Upper lobe of left lung (tissue), 6 donors: ENCODE measurements around the gene EGFL7. TPM values are rescaled to one million over a fixed set of nuclear protein-coding genes. Genes with fewer than 3 reads are reported as not detected.

Experiments
- ATAC-seq, 2 donors: fragments of 200-7000 bp; cut with Tn5 transposase; one replicate each; pipeline ENCODE4 v1.9.1; 2022; ENCODE audit warnings: mild to moderate bottlenecking in 2 of 2, moderate library complexity in 2 of 2; ENCODE audit not compliant: low FRiP score in 2 of 2
- DNase-seq, 2 donors: peaks; one replicate each; pipeline ENCODE4 v3.0.0-alpha.2; 2019 to 2020
- H3K27ac ChIP-seq, 4 donors: fragments of 200-600 bp; sonication (generic); one replicate each; pipeline ENCODE4 v1.5.1; 2016 to 2019
- H3K27me3 ChIP-seq, 4 donors: fragments of 200-600 bp; sonication (generic); one replicate each; pipeline ENCODE4 v1.5.1; 2017 to 2019
- H3K36me3 ChIP-seq, 4 donors: fragments of 200-600 bp; sonication (generic); one replicate each; pipeline ENCODE4 v1.5.1; 2016 to 2019
- H3K4me1 ChIP-seq, 4 donors: fragments of 200-600 bp; sonication (generic); one replicate each; pipeline ENCODE4 v1.5.1; 2018 to 2019
- H3K4me3 ChIP-seq, 4 donors: fragments of 200-600 bp; sonication (generic); one replicate each; pipeline ENCODE4 v1.5.1; 2017 to 2019; ENCODE audit warnings: mild to moderate bottlenecking in 2 of 4, moderate library complexity in 1 of 4
- H3K9me3 ChIP-seq, 4 donors: fragments of 200-600 bp; sonication (generic); one replicate each; pipeline ENCODE4 v1.5.1; 2018 to 2019
- CTCF ChIP-seq, 6 experiments: fragments of 450-650 bp in 4 of 6; fragments of 200-600 bp in 2 of 6; sonication (generic) in 2 of 6; IDR thresholded peaks; one replicate each; pipeline ENCODE4 v1.5.1; 2016 to 2019; ENCODE audit warnings: antibody characterized with exemption in 6 of 6
- EP300 ChIP-seq, 4 donors: sonication (generic); formaldehyde crosslinking; IDR thresholded peaks; one replicate each; pipeline ENCODE4 v1.5.1; 2017; ENCODE audit warnings: antibody characterized with exemption in 4 of 4, control low read depth in 2 of 4
- POLR2A ChIP-seq, 4 donors: fragments of 450-650 bp; IDR thresholded peaks; one replicate each; pipeline ENCODE4 v1.5.1; 2016 to 2017; ENCODE audit warnings: antibody characterized with exemption in 4 of 4, mild to moderate bottlenecking in 2 of 4
- POLR2AphosphoS5 ChIP-seq, 2 donors: sonication (generic); formaldehyde crosslinking; IDR thresholded peaks; one replicate each; pipeline ENCODE4 v1.5.1; 2017; ENCODE audit warnings: antibody characterized with exemption in 2 of 2
- WGBS, 2 donors: methylation state at CpG; one replicate each; pipeline ENCODE4 v1.1.5; 2017 to 2018; 5-methylcytosine and 5-hydroxymethylcytosine counted together
- total RNA-seq, 6 donors: library from RNA; depleted of rRNA in 4 of 6; stranded (reverse); fragments of >200 nt in 4 of 6; gene quantifications; one replicate each; pipeline versions ENCODE4 v1.1.0 to v1.2.1, GENCODE V29; 2016 to 2021
- donor health status: DM: no; HTN: no; CAD: no; lungs with moderate emphysema.
- donor health status: DM: no; HTN: yes; CAD: no; lungs with severe emphysema.

EGFL7 gene
- total RNA-seq, 6 donors from 2014 or later = 77.9 to 321 (median 165) TPM

- H3K4me1 ChIP-seq = peaks cover 43 to 68% (median 55%) of the 10 kb centered on the region in 4 donors
- no peak overlapping the region for H3K4me3 ChIP-seq
- peaks cover 0 to 5% (median 2%) of the 10 kb centered on the region in 4 donors for H3K36me3 ChIP-seq
- H3K9me3 ChIP-seq = no peaks in the 10 kb centered on the region
- no peak for TF ChIP-seq CTCF (IDR thresholded peaks at IDR 0.05)
- no peak for TF ChIP-seq EP300 (IDR thresholded peaks at IDR 0.05)
- TF ChIP-seq POLR2A (IDR thresholded peaks at IDR 0.05) = peak in 1 of 4 donors; percentile 35
- TF ChIP-seq POLR2AphosphoS5 (IDR thresholded peaks at IDR 0.05) = no peak
- WGBS, 2 donors = 94 to 95% methylated on average over 7 to 16 of the region's 16 CpGs
- ATAC-seq (no peak), DNase-seq (peak in 1 of 2 donors; percentile 60)
- no peak overlapping the region for H3K27ac ChIP-seq
- H3K27me3 ChIP-seq = no peaks in the 10 kb centered on the region
Measured at GRCh38 chr9:136683173-136683745, 20.5 kb downstream of the EGFL7 start.

- no peak for ATAC-seq
- Histone ChIP-seq H3K27me3 (no peaks in the 10 kb centered on the region), H3K36me3 (peaks cover 0 to 5% (median 2%) of the 10 kb centered on the region in 4 donors), H3K4me1 (peaks cover 43 to 68% (median 50%) of the 10 kb centered on the region in 4 donors), H3K4me3 (no peak overlapping the region), H3K9me3 (no peaks in the 10 kb centered on the region), H3K27ac (no peak overlapping the region)
- TF ChIP-seq POLR2A (IDR thresholded peaks at IDR 0.05) = no peak
- TF ChIP-seq CTCF (IDR thresholded peaks at IDR 0.05) = no peak
- no peak for TF ChIP-seq POLR2AphosphoS5 (IDR thresholded peaks at IDR 0.05)
- no peak for TF ChIP-seq EP300 (IDR thresholded peaks at IDR 0.05)
- DNase-seq = peak in 1 of 2 donors; percentile 45
- WGBS, 2 donors = 89 to 95% methylated on average over 4 to 14 of the region's 14 CpGs
Measured at GRCh38 chr9:136683755-136684154, 21.0 kb downstream of the EGFL7 start.

- WGBS, 2 donors = 85 to 88% methylated on average over 14 to 15 of the region's 15 CpGs
- no peak for TF ChIP-seq POLR2A (IDR thresholded peaks at IDR 0.05)
- no peak for TF ChIP-seq CTCF (IDR thresholded peaks at IDR 0.05)
- TF ChIP-seq POLR2AphosphoS5 (IDR thresholded peaks at IDR 0.05) = no peak
- no peak for TF ChIP-seq EP300 (IDR thresholded peaks at IDR 0.05)
- DNase-seq = peak in 1 of 2 donors; percentile 70
- Histone ChIP-seq H3K36me3 (peaks cover 0 to 5% (median 2%) of the 10 kb centered on the region in 4 donors), H3K27me3 (no peaks in the 10 kb centered on the region), H3K4me3 (peak overlapping the region in 1 of 4 donors; percentile 66), H3K9me3 (no peaks in the 10 kb centered on the region), H3K27ac (peak overlapping the region in 1 of 4 donors; percentile 97), H3K4me1 (peaks cover 41 to 67% (median 47%) of the 10 kb centered on the region in 4 donors)
- no peak for ATAC-seq
Measured at GRCh38 chr9:136684339-136684738, 21.6 kb downstream of the EGFL7 start.

GRCh38 chr9:136684799-136685198 is 22.1 kb downstream of the EGFL7 start:
- TF ChIP-seq POLR2A (IDR thresholded peaks at IDR 0.05) = no peak
- no peak for TF ChIP-seq EP300 (IDR thresholded peaks at IDR 0.05)
- no peak for TF ChIP-seq CTCF (IDR thresholded peaks at IDR 0.05)
- TF ChIP-seq POLR2AphosphoS5 (IDR thresholded peaks at IDR 0.05) = no peak
- ATAC-seq (no peak), DNase-seq (peak in 1 of 2 donors; percentile 43)
- 71 to 84% methylated on average over 14 to 15 of the region's 15 CpGs for WGBS, 2 donors
- no peaks in the 10 kb centered on the region for H3K27me3 ChIP-seq
- H3K9me3 ChIP-seq = no peaks in the 10 kb centered on the region
- peak overlapping the region in 3 of 4 donors; percentile 92 to 97 (median 95) for H3K27ac ChIP-seq
- peak overlapping the region in 2 of 4 donors; percentile 66 to 73 for H3K4me3 ChIP-seq
- peaks cover 37 to 64% (median 43%) of the 10 kb centered on the region in 4 donors for H3K4me1 ChIP-seq
- H3K36me3 ChIP-seq = peaks cover 0 to 5% (median 2%) of the 10 kb centered on the region in 4 donors
